Endothelial cell of umbilical vein (primary cell): ENCODE measurements around the gene TTI1. TPM values are rescaled to one million over a fixed set of nuclear protein-coding genes. Genes with fewer than 3 reads are reported as not detected.
"Not testable (repeated sequence)": the region's sequence is repeated elsewhere in the genome, so short reads cannot be mapped to it uniquely, and the experiment has no call there.

Source experiments
- BruUV-seq: library from RNA; stranded (reverse); fragments of 400-500 nt; replicated peaks from 2 replicates; lab custom pipeline; 2021; lab: Mats Ljungman, UMichigan
- CTCF ChIA-PET: fragments of 300-600, 350-600 bp; sonication (Branson Sonifier 250); formaldehyde crosslinking; loops from one replicate; lab custom pipeline; 2021; ENCODE audit warnings: antibody characterized with exemption, inconsistent platforms; lab: Charles Lee
- POLR2A ChIA-PET: fragments of 300-600, 350-600 bp; sonication (Branson Sonifier 250); formaldehyde crosslinking; loops from one replicate; lab custom pipeline; 2021; ENCODE audit warnings: antibody characterized with exemption, inconsistent platforms; lab: Charles Lee
- DNase-seq: peaks from one replicate; pipeline ENCODE4 v3.0.0-alpha.2; 2011; ENCODE audit warnings: low read depth, low spot score
- FAIRE-seq: peaks from 2 replicates; lab custom pipeline; 2011; peaks lifted over from hg19 to GRCh38; lab: Jason Lieb, UNC
- H2AFZ ChIP-seq: 2 replicates; pipeline ENCODE4 v1.6.0; 2012; ENCODE audit warnings: low read depth, low read length, control low read depth, inconsistent platforms
- H3K27ac ChIP-seq: 2 replicates; pipeline ENCODE4 v1.5.1; 2011; ENCODE audit warnings: low read depth, mild to moderate bottlenecking, control low read depth, low read length, moderate library complexity; ENCODE audit not compliant: insufficient read depth
- H3K27me3 ChIP-seq, 2 experiments: 2 replicates each; pipeline versions ENCODE4 v1.6.0 to v1.6.1; 2011; ENCODE audit warnings: low read length in 2 of 2, mixed read lengths in 1 of 2; ENCODE audit not compliant: control insufficient read depth in 2 of 2, insufficient read depth in 2 of 2
- H3K36me3 ChIP-seq, 2 experiments: 2 replicates in 1 of 2; 3 replicates in 1 of 2; pipeline ENCODE4 v1.5.1; 2011; ENCODE audit warnings: low read length in 2 of 2, mild to moderate bottlenecking in 1 of 2, moderate library complexity in 1 of 2; ENCODE audit not compliant: control insufficient read depth in 2 of 2, insufficient read depth in 2 of 2; ENCODE audit errors: extremely low read depth in 1 of 2
- H3K4me1 ChIP-seq: 3 replicates; pipeline ENCODE4 v1.5.1; 2011; ENCODE audit warnings: mild to moderate bottlenecking, low read length; ENCODE audit not compliant: control insufficient read depth, insufficient read depth; ENCODE audit errors: extremely low read depth
- H3K4me2 ChIP-seq: 2 replicates; pipeline ENCODE4 v1.6.1; 2011; ENCODE audit warnings: low read length, control low read depth, mixed read lengths; ENCODE audit not compliant: insufficient read depth
- H3K4me3 ChIP-seq, 3 experiments: fragments of 200-600 bp in 1 of 3; sonication (generic), shearing (Covaris generic) in 1 of 3; replicated peaks in 1 of 3; 2 replicates each; pipeline ENCODE4 v1.5.1; 2011 to 2016; ENCODE audit warnings: control low read depth in 3 of 3, low read length in 3 of 3, mild to moderate bottlenecking in 2 of 3, inconsistent platforms in 1 of 3, low read depth in 1 of 3, moderate library complexity in 1 of 3; ENCODE audit not compliant: insufficient read depth in 1 of 3
- H3K79me2 ChIP-seq: 2 replicates; pipeline ENCODE4 v1.6.0; 2012; ENCODE audit warnings: low read length, inconsistent platforms; ENCODE audit not compliant: control insufficient read depth, insufficient read depth
- H3K9ac ChIP-seq: replicated peaks from 2 replicates; pipeline ENCODE3; 2011; ENCODE audit warnings: low read length, control low read depth; ENCODE audit not compliant: insufficient read depth; ENCODE audit errors: extremely low read depth
- H3K9me1 ChIP-seq: replicated peaks from 3 replicates; pipeline ENCODE4 v1.6.0; 2011; ENCODE audit warnings: mild to moderate bottlenecking, low read length; ENCODE audit not compliant: control insufficient read depth, insufficient read depth; ENCODE audit errors: extremely low read depth
- H3K9me3 ChIP-seq: replicated peaks from 2 replicates; pipeline ENCODE4 v1.5.1; 2012; ENCODE audit warnings: low read length, inconsistent platforms; ENCODE audit not compliant: control insufficient read depth, insufficient read depth
- H4K20me1 ChIP-seq: replicated peaks from 2 replicates; pipeline ENCODE3; 2011; ENCODE audit warnings: mild to moderate bottlenecking, low read length; ENCODE audit not compliant: control insufficient read depth, insufficient read depth; ENCODE audit errors: extremely low read depth
- EZH2 ChIP-seq: IDR thresholded peaks from 2 replicates; pipeline ENCODE4 v1.6.1; 2012; ENCODE audit warnings: borderline replicate concordance, low read depth, mild to moderate bottlenecking, moderate library complexity, low read length, inconsistent platforms; ENCODE audit not compliant: severe bottlenecking
- FOS ChIP-seq: IDR thresholded peaks from 2 replicates; pipeline ENCODE4 v1.6.1; 2011; ENCODE audit warnings: mild to moderate bottlenecking, low read length, moderate library complexity, borderline replicate concordance; ENCODE audit not compliant: insufficient read depth
- JUN ChIP-seq: IDR thresholded peaks from 2 replicates; pipeline ENCODE4 v1.6.1; 2011; ENCODE audit warnings: borderline replicate concordance, low read depth; ENCODE audit not compliant: insufficient read length, insufficient read depth
- MAX ChIP-seq: IDR thresholded peaks from 2 replicates; pipeline ENCODE4 v1.6.1; 2011; ENCODE audit not compliant: insufficient read depth, insufficient read length
- POLR2AphosphoS5 ChIP-seq: IDR thresholded peaks from 2 replicates; pipeline ENCODE4 v1.6.1; 2012; ENCODE audit warnings: low read depth, mild to moderate bottlenecking, control low read depth, low read length, moderate library complexity; ENCODE audit not compliant: insufficient read depth
- dilution Hi-C: fragments of 300-500 bp; cut with MboI; formaldehyde crosslinking; loops from one replicate; pipeline ENCODE4 v1.15.0; 2019; ENCODE audit warnings: low sequenced_read_pairs; ENCODE audit not compliant: extremely low pct_ligation_motif_present
- intact Hi-C: fragments of 100-400 bp; cut with micrococcal nuclease; formaldehyde crosslinking; loops from one replicate; pipeline ENCODE4 v1.10.0; 2022
- polyA plus RNA-seq, 4 experiments: library from polyadenylated mRNA; depleted of rRNA in 3 of 4; stranded (reverse) in 3 of 4; unstranded in 1 of 4; fragments of >200 nt; gene quantifications; 2 replicates each; pipeline versions ENCODE4 v1.2.1 to v1.2.3, GENCODE V29; 2011 to 2012; ENCODE audit warnings: missing spikeins in 1 of 4
- total RNA-seq: library from RNA; stranded (reverse); gene quantifications from 2 replicates; pipeline ENCODE4 v1.2.3, GENCODE V29; 2021
- TF ChIP-seq, protein P1 (sequence below), 2 donors: IDR thresholded peaks; 1 replicate in 1 of 2; 2 replicates in 1 of 2; pipeline ENCODE4 v1.5.1; 2011; ENCODE audit warnings: low read length in 2 of 2, mild to moderate bottlenecking in 2 of 2, moderate library complexity in 2 of 2, control low read depth in 1 of 2, inconsistent platforms in 1 of 2, low read depth in 1 of 2; ENCODE audit not compliant: insufficient read depth in 1 of 2; ENCODE audit errors: extremely low read depth in 1 of 2

Gene TTI1
- total and polyA plus RNA-seq, 2 donors (not counting 3 experiments of a cell fraction or from before 2014, with no cell fraction given) = 13.2 to 23.2 TPM

GRCh38 chr20:37968841-37969401, 64.3 kb downstream of the TTI1 start:
- intact Hi-C loops (no loop called here), dilution Hi-C loops (no loop called here)
- no peak overlapping the region for H3K27ac ChIP-seq
- no peaks in the 10 kb centered on the region for H3K79me2 ChIP-seq
- H3K36me3 ChIP-seq = no peaks in the 10 kb centered on the region
- FAIRE-seq (no peak), DNase-seq (no peak)
- no peak overlapping the region for H3K4me3 ChIP-seq
- H4K20me1 ChIP-seq = no peaks in the 10 kb centered on the region
- CTCF ChIA-PET = no interaction called here
- peaks cover 5 to 9% of the 10 kb centered on the region in 2 experiments for H3K27me3 ChIP-seq
- H3K9me3 ChIP-seq = no peaks in the 10 kb centered on the region
- no peaks in the 10 kb centered on the region for H3K4me1 ChIP-seq
- H3K4me2 ChIP-seq = no peak overlapping the region
- H3K9me1 ChIP-seq = no peaks in the 10 kb centered on the region
- H2AFZ ChIP-seq = no peak overlapping the region
- TF ChIP-seq FOS = no peak
- TF ChIP-seq MAX = no peak
- TF ChIP-seq JUN = no peak
- TF ChIP-seq, protein P1, sequence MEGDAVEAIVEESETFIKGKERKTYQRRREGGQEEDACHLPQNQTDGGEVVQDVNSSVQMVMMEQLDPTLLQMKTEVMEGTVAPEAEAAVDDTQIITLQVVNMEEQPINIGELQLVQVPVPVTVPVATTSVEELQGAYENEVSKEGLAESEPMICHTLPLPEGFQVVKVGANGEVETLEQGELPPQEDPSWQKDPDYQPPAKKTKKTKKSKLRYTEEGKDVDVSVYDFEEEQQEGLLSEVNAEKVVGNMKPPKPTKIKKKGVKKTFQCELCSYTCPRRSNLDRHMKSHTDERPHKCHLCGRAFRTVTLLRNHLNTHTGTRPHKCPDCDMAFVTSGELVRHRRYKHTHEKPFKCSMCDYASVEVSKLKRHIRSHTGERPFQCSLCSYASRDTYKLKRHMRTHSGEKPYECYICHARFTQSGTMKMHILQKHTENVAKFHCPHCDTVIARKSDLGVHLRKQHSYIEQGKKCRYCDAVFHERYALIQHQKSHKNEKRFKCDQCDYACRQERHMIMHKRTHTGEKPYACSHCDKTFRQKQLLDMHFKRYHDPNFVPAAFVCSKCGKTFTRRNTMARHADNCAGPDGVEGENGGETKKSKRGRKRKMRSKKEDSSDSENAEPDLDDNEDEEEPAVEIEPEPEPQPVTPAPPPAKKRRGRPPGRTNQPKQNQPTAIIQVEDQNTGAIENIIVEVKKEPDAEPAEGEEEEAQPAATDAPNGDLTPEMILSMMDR (IDR thresholded peaks at IDR 0.05; ENCODE audit: extremely low read depth in 1 of 2, insufficient read depth in 1 of 2, low read depth in 1 of 2, low read length in 2 of 2) = no peak
- no peak for TF ChIP-seq EZH2
- TF ChIP-seq POLR2AphosphoS5 = no peak
- no peak overlapping the region for H3K9ac ChIP-seq
- POLR2A ChIA-PET = no interaction called here
- BruUV-seq = no TSS peak

DNA sequence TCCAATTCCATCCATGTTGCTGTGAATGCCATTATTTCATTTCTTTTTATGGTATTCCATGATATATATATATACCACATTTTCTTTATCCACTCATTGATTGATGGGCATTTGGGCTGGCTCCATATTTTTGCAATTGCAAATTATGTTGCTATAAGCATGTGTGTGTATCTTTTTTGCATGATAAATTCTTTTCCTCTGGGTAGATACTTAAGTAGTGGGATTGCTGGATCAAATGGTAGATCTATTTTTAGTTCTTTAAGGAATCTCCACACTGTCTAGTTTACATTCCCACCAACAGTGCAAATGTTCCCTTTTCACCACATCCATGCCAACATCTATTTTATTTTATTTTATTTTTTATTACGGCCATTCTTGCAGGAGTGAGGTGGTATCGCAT, 69.8 kb downstream of the TTI1 start:
- H3K4me3 ChIP-seq, BruUV-seq, H4K20me1 ChIP-seq, H3K4me2 ChIP-seq, DNase-seq, dilution Hi-C loops, H3K79me2 ChIP-seq, FAIRE-seq, H3K4me1 ChIP-seq, POLR2A ChIA-PET, H3K9ac ChIP-seq, H3K9me3 ChIP-seq, intact Hi-C loops, H2AFZ ChIP-seq, CTCF ChIA-PET, H3K36me3 ChIP-seq, H3K9me1 ChIP-seq, H3K27ac ChIP-seq: not testable (repeated sequence)
- peaks cover 9 to 22% of the 10 kb centered on the region in 2 experiments for H3K27me3 ChIP-seq
